PC-9 (cell line): ENCODE results near the gene P2RX6. TPM values are rescaled to one million over a fixed set of nuclear protein-coding genes. Genes with fewer than 3 reads are reported as not detected.

Experiments
- BruUV-seq: library from RNA; stranded (reverse); fragments of 400-500 nt; replicated peaks from 2 replicates; lab custom pipeline; 2021; lab: Mats Ljungman, UMichigan
- CTCF ChIA-PET: fragments of 300-600 bp; sonication (Branson Sonifier 250); formaldehyde crosslinking; loops from one replicate; lab custom pipeline; 2022; ENCODE audit warnings: antibody characterized with exemption; lab: Charles Lee
- POLR2A ChIA-PET: fragments of 300-600 bp; sonication (Branson Sonifier 250); formaldehyde crosslinking; loops from one replicate; lab custom pipeline; 2022; ENCODE audit warnings: antibody characterized with exemption; ENCODE audit not compliant: unreplicated experiment; lab: Charles Lee
- DNase-seq, 2 experiments: peaks; one replicate each; pipeline versions ENCODE4 v3.0.0 to v3.0.0-alpha.2; 2015 to 2022; ENCODE audit warnings: mixed read lengths in 1 of 2
- H2AFZ ChIP-seq: fragments of 200-600 bp; sonication (generic); 2 replicates; pipeline ENCODE4 v1.8.1; 2017; ENCODE audit warnings: antibody characterized with exemption
- H3F3A ChIP-seq: fragments of 200-600 bp; sonication (generic); 2 replicates; pipeline ENCODE4 v1.8.1; 2017; ENCODE audit warnings: antibody characterized with exemption, mild to moderate bottlenecking, low read depth; ENCODE audit not compliant: insufficient read depth
- H3K27ac ChIP-seq: fragments of 200-600 bp; sonication (generic); 2 replicates; pipeline ENCODE4 v1.6.1; 2016; ENCODE audit warnings: mixed run types
- H3K27me3 ChIP-seq: fragments of 200-600 bp; sonication (generic); 2 replicates; pipeline ENCODE4 v1.6.1; 2016; ENCODE audit warnings: low read depth, mixed run types; ENCODE audit not compliant: insufficient read depth
- H3K36me3 ChIP-seq: fragments of 200-600 bp; sonication (generic); 2 replicates; pipeline ENCODE4 v1.6.1; 2016; ENCODE audit warnings: low read depth, mixed run types
- H3K4me1 ChIP-seq: fragments of 200-600 bp; sonication (generic); replicated peaks from 2 replicates; pipeline ENCODE4 v1.6.1; 2016; ENCODE audit warnings: mixed run types; ENCODE audit not compliant: insufficient read depth
- H3K4me2 ChIP-seq: fragments of 200-600 bp; sonication (generic); 2 replicates; pipeline ENCODE4 v1.6.1; 2017; ENCODE audit warnings: mixed run types
- H3K4me3 ChIP-seq: fragments of 200-600 bp; sonication (generic); 2 replicates; pipeline ENCODE4 v1.6.1; 2016; ENCODE audit warnings: mixed run types
- H3K79me2 ChIP-seq: fragments of 200-600 bp; sonication (generic); 2 replicates; pipeline ENCODE4 v1.6.1; 2017; ENCODE audit warnings: low read depth, mixed run types
- H3K9me2 ChIP-seq: fragments of 200-600 bp; sonication (generic); 2 replicates; pipeline ENCODE4 v1.8.1; 2017; ENCODE audit warnings: mild to moderate bottlenecking; ENCODE audit not compliant: insufficient read depth
- H3K9me3 ChIP-seq: fragments of 200-600 bp; sonication (generic); 2 replicates; pipeline ENCODE4 v1.8.1; 2016; ENCODE audit warnings: low read depth; ENCODE audit not compliant: insufficient read depth
- H4K20me1 ChIP-seq: fragments of 200-600 bp; sonication (generic); 2 replicates; pipeline ENCODE4 v1.8.1; 2017; ENCODE audit not compliant: insufficient read depth
- CTCF ChIP-seq: fragments of 200-600 bp; sonication (generic); conservative IDR thresholded peaks from 2 replicates; pipeline ENCODE4 v1.6.1; 2017; ENCODE audit warnings: mixed run types, antibody characterized with exemption, mild to moderate bottlenecking, moderate library complexity
- EZH2 ChIP-seq: fragments of 200-600 bp; sonication (generic); IDR thresholded peaks from 2 replicates; pipeline ENCODE4 v1.8.0; 2017; ENCODE audit warnings: antibody characterized with exemption, low read depth
- intact Hi-C: fragments of 100-400 bp; cut with micrococcal nuclease; formaldehyde crosslinking; loops from one replicate; pipeline ENCODE4 v1.10.0; 2022; ENCODE audit not compliant: unreplicated experiment
- total RNA-seq: library from RNA; stranded (reverse); gene quantifications from 2 replicates; pipeline ENCODE4 v1.2.3, GENCODE V29; 2021

The P2RX6 gene
- total RNA-seq, 1 experiment from 2014 or later: 2.7 TPM

GRCh38 chr22:21025763-21026755 is 11.1 kb downstream of the P2RX6 start:
- no peak overlapping the region for H2AFZ ChIP-seq

DNA sequence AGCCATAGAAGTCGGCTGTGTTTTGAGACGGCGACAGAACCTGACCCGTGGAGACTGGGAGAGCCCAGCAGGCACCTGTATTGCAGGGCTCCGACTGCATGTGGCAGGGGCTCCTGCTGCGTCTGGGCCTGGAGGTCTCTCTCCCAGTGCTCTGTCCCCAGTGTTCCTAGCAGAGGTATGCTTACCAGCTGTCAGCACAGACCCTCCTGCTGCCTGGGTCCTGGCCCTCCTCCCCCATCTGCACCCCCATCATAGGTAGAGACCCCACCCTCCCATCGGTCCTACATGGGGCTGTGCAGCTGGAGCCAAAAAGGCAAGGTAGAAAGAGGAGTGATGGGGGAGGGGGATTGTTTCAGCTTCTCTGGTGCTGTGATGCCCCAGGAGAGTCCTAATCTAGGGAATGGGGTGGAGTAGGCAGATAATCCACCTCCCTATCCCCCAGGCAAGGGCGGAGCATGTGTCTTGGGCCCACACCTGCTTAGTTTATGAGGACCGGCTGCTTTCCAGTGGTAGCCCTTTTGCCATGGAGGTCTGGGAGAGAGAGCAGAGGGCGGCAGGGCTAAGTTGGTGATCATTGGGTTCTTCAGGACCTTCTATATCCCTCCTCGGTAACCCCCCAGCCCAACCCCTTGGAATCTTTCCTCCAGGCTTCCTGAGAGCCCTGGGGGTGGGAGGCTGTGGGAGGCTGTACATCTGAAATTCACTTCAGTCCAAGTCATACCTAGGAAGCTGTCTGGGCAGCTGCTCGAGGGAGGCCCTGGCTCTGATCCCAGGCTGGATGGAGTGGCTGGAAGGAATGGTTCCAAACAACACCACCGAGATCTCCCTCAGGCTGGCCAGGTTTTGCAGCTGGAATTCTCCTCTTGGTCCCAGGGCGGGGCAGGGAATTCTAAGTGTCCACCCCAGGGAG is 12.1 kb downstream of the P2RX6 start:
- H3K36me3 ChIP-seq: no peaks in the 10 kb centered on the region
- POLR2A ChIA-PET: no interaction called here
- no peaks in the 10 kb centered on the region for H3F3A ChIP-seq
- intact Hi-C loops: no loop called here
- no peaks in the 10 kb centered on the region for H3K79me2 ChIP-seq
- H3K9me3 ChIP-seq: no peaks in the 10 kb centered on the region
- no peak overlapping the region for H2AFZ ChIP-seq
- CTCF ChIA-PET: no interaction called here
- no peaks in the 10 kb centered on the region for H3K27me3 ChIP-seq
- no peaks in the 10 kb centered on the region for H3K9me2 ChIP-seq
- no TSS peak for BruUV-seq
- H3K4me2 ChIP-seq: no peak overlapping the region
- TF ChIP-seq EZH2: no peak
- TF ChIP-seq CTCF: no peak
- H4K20me1 ChIP-seq: no peaks in the 10 kb centered on the region
- no peak overlapping the region for H3K4me3 ChIP-seq
- no peaks in the 10 kb centered on the region for H3K4me1 ChIP-seq
- H3K27ac ChIP-seq: no peak overlapping the region
- peak in 1 of 2 experiments; percentile 14 for DNase-seq

More at GRCh38 chr22:21025763-21026755, 11.1 kb downstream of the P2RX6 start:
- no peaks in the 10 kb centered on the region for H3K79me2 ChIP-seq
- CTCF ChIA-PET: no interaction called here
- no peaks in the 10 kb centered on the region for H3K9me3 ChIP-seq
- H3K36me3 ChIP-seq: no peaks in the 10 kb centered on the region
- H3K4me3 ChIP-seq: no peak overlapping the region
- TF ChIP-seq CTCF (no peak), EZH2 (no peak)
- no peaks in the 10 kb centered on the region for H4K20me1 ChIP-seq
- H3K27ac ChIP-seq: no peak overlapping the region
- intact Hi-C loops: no loop called here
- H3F3A ChIP-seq: no peaks in the 10 kb centered on the region
- no TSS peak for BruUV-seq
- no peaks in the 10 kb centered on the region for H3K27me3 ChIP-seq
- no peaks in the 10 kb centered on the region for H3K4me1 ChIP-seq
- H3K9me2 ChIP-seq: no peaks in the 10 kb centered on the region
- POLR2A ChIA-PET: no interaction called here
- no peak overlapping the region for H3K4me2 ChIP-seq
- DNase-seq: no peak
